Measurements from ENCODE around the gene NKX2-3.

The NKX2-3 gene

GRCh38 chr10:99532687-99533495 is at the start of gene NKX2-3:
NKX2-3 (plus strand) TSS chr10:99532942; CDS start chr10:99533132, 190 bp downstream.
- DNase-seq, result peak; percentile 46

DNA sequence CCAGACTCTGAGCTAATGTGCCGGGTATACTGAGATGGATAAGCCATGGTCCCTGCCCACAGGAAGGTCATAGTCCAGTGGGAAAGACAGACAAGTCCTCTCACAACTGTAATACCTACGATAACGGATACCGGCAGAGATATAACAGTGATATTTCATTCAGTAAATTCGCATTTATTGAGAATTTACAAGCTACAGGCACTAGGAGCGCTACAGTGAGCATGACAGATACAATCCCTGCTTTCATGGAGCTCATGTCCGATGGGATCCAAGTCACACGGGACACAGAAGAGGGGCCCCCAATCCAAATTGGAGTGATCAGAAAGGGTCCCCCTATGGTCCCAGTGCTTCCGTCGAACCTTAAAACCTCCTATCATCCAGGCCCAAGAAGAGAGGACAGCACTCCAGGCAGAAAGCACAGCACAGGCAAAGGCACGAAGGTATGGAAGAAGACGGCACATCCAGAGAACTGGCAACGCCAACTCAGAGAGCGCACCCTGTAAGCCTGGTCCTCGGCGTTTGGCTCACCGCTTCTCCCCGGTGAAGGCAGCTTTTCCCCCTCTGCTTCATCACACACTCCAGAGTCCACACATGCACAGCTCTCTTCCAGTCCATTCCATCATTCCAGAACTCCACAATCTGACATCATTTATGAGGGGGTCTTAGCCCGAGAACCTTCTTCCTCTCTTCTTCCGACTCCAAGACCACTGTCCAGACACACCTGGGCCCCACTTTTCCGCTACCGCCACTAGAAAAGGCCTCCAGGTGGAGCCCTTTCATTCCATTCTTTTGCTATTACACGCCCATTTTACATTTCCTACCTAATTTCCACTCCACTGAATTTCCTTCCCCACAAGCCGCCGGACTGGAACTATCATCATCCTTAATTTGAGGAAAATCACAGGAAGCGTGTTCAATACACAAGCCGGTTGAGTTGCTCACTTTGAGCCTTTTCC is 47.8 kb upstream of the NKX2-3 start:
- DNase-seq, result no peak

DNA sequence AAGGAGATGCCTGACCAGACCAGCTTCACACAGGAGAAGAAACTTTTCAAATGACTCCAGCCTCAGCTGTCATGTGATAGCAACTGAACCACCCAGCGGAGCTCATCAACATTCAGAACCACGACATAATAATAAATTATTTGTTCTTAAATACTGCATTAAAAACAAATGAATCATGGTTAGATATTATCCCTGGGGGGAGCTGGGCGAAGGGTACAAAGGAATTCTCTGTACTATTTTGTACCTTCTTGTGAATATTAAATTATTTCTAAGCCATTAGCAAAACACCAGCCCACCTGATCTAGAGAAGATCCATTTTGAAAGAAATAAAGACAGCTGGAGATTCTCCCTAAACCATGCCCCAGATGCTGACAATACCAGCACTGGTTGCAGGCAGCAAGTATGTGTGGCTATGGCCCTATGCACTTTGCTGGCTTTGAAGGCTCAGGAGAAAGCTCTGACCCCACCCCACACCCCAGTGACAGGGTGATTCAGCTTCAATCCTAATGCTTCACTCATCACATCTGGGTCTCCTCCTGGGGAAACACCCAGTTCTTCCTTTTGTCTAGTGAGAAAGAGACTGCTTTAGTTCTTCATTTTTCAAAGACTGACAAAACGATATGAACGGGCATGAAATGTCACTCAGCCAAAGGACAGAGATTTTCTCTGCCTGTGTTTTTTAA is 45.5 kb upstream of the NKX2-3 start:
- no peak for DNase-seq

DNA sequence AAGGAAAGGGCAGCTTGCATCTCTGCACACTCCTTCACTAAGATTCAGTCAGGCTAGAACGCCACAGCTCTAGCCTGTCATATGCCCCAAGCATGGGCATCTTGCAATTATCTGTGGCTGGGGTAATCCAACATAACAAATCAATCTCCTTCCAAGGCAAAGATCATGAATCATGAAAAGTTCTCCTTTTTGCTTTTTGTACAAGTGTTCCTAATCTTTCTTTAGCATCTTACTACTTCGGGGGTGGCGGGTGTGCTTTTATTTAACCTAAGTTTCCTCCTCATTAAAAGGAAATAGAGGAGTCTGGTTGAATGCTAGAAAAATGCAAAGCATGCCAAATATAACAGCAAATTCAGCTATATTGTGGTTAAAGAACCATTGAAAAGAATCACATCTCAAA is 43.5 kb upstream of the NKX2-3 start:
- no peak for DNase-seq

- DNase-seq, result no peak
Measured at GRCh38 chr10:99497343-99498025, 35.3 kb upstream of the NKX2-3 start.

- no peak for DNase-seq
Measured at GRCh38 chr10:99506416-99506815, 26.3 kb upstream of the NKX2-3 start.

- no peak for DNase-seq
Measured at GRCh38 chr10:99507265-99507664, 25.5 kb upstream of the NKX2-3 start.

DNA sequence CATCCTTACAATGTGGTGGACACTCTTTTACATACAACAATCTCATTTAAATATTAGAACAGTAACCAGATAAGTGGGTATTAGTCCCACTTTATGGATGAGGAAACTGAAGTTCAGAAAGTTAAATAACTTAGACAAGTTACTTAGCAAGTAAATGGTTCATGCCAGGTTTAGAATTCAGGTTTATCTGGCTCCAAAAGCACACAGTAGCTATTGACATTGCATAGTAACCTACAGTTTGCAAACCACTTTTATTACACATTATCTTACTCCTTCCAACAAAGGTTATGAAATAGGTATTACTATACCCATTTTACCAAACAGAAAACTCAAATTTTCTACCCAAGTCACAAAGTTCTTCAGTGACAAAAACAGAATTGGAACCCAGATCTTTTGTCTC is 19.7 kb upstream of the NKX2-3 start:
- no peak for DNase-seq

- DNase-seq, result no peak
Measured at GRCh38 chr10:99519690-99520039, 13.1 kb upstream of the NKX2-3 start.

GRCh38 chr10:99520040-99520846 is 12.5 kb upstream of the NKX2-3 start:
- DNase-seq, result no peak

DNA sequence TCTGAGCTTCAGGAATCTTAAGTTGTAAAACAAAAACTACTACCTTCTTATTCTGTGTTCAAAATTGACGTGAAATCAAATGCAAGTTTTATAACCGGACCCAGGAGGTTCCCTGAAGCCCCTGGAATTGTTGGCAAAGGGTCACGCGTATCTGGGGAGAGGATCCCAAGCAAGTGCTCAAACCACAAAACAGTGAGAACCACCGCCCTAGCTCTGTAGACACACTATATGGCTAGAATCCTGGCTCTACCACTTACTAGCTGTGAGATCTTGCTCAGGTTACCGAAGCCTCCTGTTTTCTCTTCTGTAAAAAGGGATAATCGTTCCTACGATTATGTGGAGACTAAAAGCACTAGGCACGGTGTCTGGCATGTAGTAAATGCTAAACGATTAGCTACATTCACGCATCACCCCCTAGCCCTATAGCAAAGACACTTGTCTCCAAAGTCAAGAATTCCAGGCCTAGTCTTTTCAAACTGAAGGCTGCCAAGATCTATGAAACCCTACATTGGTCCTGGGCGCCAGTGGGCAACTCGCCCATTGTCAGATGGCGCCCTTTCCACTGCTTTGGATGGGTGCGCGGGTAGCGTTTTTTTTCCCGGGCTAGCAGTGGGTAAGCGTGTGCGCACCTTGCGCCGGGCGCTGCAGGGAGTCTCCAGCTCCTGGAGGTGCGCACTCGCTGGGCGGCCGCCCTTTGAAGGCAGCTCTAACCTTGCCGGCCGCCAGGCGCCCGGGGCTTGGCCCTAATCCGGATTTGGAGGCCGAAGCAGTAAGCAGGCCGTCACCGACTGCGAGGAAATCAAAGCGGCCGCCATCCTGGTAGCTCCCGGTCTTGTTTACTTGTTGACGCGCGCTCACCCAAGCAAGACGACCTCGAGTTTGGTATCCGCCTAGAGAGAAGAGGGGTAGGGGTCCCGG is 11.6 kb upstream of the NKX2-3 start:
- no peak for DNase-seq

GRCh38 chr10:99521765-99522469 is 10.8 kb upstream of the NKX2-3 start:
- DNase-seq, result no peak

GRCh38 chr10:99522470-99523250 is 10.1 kb upstream of the NKX2-3 start:
- no peak for DNase-seq

GRCh38 chr10:99523251-99523773 is 9.4 kb upstream of the NKX2-3 start:
- no peak for DNase-seq

DNA sequence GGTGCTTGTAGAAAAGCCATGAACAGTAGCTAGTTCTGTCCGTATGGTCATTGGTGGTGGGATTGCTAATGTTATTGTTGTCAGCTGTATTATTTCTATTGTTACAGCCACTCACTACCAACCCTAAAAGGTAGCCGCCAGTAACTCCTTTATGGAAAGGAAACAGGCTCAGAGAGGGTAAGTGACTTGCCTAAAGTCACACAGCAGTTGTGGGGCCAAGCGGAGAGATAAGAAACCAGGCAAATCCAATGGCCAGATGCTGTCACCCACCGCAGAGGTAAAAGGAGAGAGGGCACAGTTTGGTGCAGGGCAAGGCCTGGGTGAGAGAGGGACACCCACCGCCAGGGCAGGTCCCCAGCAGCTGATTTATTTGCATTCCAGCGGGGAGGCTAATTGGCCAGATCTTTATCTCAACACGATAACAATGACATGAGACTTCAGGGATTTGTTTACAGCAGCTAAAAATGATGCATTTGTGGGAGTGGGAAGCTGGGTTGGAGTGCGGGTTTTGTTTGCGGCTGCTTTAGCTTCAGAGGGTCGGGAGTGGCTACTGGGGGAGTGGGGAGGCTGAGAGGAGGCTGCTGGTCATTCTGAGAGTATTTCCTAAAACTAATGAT is 8.6 kb upstream of the NKX2-3 start:
- DNase-seq, result no peak

GRCh38 chr10:99524736-99525380 is 7.9 kb upstream of the NKX2-3 start:
- no peak for DNase-seq

- DNase-seq, result no peak
Measured at GRCh38 chr10:99525897-99526296, 6.8 kb upstream of the NKX2-3 start.
